Astrocyte (in vitro differentiated cells and primary cell): ENCODE measurements around the gene EPB41L4B. TPM values are rescaled to one million over a fixed set of nuclear protein-coding genes. Genes with fewer than 3 reads are reported as not detected.

Source experiments
- DNase-seq: peaks from one replicate; pipeline ENCODE4 v3.0.0-alpha.2; 2010; ENCODE audit warnings: low read depth
- FAIRE-seq: peaks from 2 replicates; lab custom pipeline; 2011; peaks lifted over from hg19 to GRCh38; lab: Jason Lieb, UNC
- H2AFZ ChIP-seq: 2 replicates; pipeline ENCODE4 v1.6.0; 2012; ENCODE audit warnings: low read depth, low read length, inconsistent platforms
- H3K27ac ChIP-seq: 2 replicates; pipeline ENCODE4 v1.5.1; 2011; ENCODE audit warnings: low read depth, low read length, inconsistent platforms
- H3K27me3 ChIP-seq: 2 replicates; pipeline ENCODE4 v1.6.0; 2011; ENCODE audit warnings: low read length, inconsistent platforms; ENCODE audit not compliant: insufficient read depth
- H3K36me3 ChIP-seq: 2 replicates; pipeline ENCODE4 v1.5.1; 2011; ENCODE audit warnings: low read length, inconsistent platforms; ENCODE audit not compliant: insufficient read depth
- H3K4me1 ChIP-seq: 2 replicates; pipeline ENCODE4 v1.5.1; 2011; ENCODE audit warnings: low read length, inconsistent platforms; ENCODE audit not compliant: insufficient read depth
- H3K4me2 ChIP-seq: 2 replicates; pipeline ENCODE4 v1.6.0; 2012; ENCODE audit warnings: low read length, inconsistent platforms
- H3K4me3 ChIP-seq: 2 replicates; pipeline ENCODE4 v1.5.1; 2011; ENCODE audit warnings: low read depth, mild to moderate bottlenecking, low read length, inconsistent platforms; ENCODE audit not compliant: insufficient read depth
- H3K79me2 ChIP-seq: 2 replicates; pipeline ENCODE4 v1.6.0; 2012; ENCODE audit warnings: mild to moderate bottlenecking, low read length, inconsistent platforms; ENCODE audit not compliant: insufficient read depth
- H3K9ac ChIP-seq: 2 replicates; pipeline ENCODE4 v1.6.0; 2012; ENCODE audit warnings: mild to moderate bottlenecking, low read length, inconsistent platforms
- H3K9me3 ChIP-seq: 2 replicates; pipeline ENCODE4 v1.5.1; 2012; ENCODE audit warnings: low read depth, mild to moderate bottlenecking, low read length, inconsistent platforms; ENCODE audit not compliant: insufficient read depth
- H4K20me1 ChIP-seq: 2 replicates; pipeline ENCODE4 v1.6.0; 2012; ENCODE audit warnings: low read length, inconsistent platforms; ENCODE audit not compliant: insufficient read depth
- H3K27ac Mint-ChIP-seq: one replicate; pipeline ENCODE4 v1.8.0; 2021; ENCODE audit warnings: mild to moderate bottlenecking, mixed read lengths; ENCODE audit not compliant: unreplicated experiment
- H3K27me3 Mint-ChIP-seq: one replicate; pipeline ENCODE4 v1.8.0; 2021; ENCODE audit warnings: low read depth, mixed read lengths; ENCODE audit not compliant: unreplicated experiment
- H3K36me3 Mint-ChIP-seq: one replicate; pipeline ENCODE4 v1.8.0; 2021; ENCODE audit warnings: low read depth, mixed read lengths; ENCODE audit not compliant: unreplicated experiment
- H3K4me1 Mint-ChIP-seq: one replicate; pipeline ENCODE4 v1.8.0; 2021; ENCODE audit warnings: low read depth, mixed read lengths; ENCODE audit not compliant: unreplicated experiment
- H3K4me3 Mint-ChIP-seq: one replicate; pipeline ENCODE4 v1.8.0; 2021; ENCODE audit warnings: mild to moderate bottlenecking, moderate library complexity, mixed read lengths; ENCODE audit not compliant: unreplicated experiment
- H3K9me3 Mint-ChIP-seq: one replicate; pipeline ENCODE4 v1.8.0; 2021; ENCODE audit warnings: mild to moderate bottlenecking, mixed read lengths; ENCODE audit not compliant: unreplicated experiment
- EZH2 ChIP-seq: IDR thresholded peaks from 2 replicates; pipeline ENCODE4 v1.6.1; 2012; ENCODE audit warnings: mild to moderate bottlenecking, low read length, inconsistent platforms; ENCODE audit not compliant: insufficient read depth
- total RNA-seq: library from RNA; stranded (reverse); gene quantifications from 2 replicates; pipeline ENCODE4 v1.2.1, GENCODE V29; 2021
- TF ChIP-seq, protein P1 (sequence below): IDR thresholded peaks from 2 replicates; pipeline ENCODE4 v1.5.1; 2011; ENCODE audit warnings: low read depth, mild to moderate bottlenecking, inconsistent platforms, low read length, moderate library complexity; ENCODE audit not compliant: insufficient read depth

EPB41L4B gene
- total RNA-seq, 1 donor from 2014 or later = 2.0 TPM

DNA sequence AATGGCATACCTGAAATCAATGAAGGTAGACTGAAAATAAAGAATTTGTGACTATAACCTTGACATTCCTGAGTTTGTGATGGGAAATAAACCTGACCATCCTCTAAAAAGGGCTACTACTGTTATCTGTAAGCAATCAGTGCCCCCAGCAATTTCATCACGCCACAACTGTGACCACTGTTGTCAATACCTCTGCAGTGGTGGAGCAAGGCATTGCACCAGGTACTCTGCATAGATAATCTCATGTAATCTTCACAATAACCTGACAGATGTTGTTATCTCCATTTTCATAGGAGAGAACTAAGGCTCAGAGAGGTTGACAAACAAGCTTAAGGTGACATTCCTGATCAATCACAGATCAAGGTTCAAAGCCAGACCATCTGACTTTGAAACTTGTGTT is 115.3 kb downstream of the EPB41L4B start:
- Histone ChIP-seq H4K20me1 (no peaks in the 10 kb centered on the region), H3K79me2 (no peaks in the 10 kb centered on the region), H3K27me3 (peaks cover 5% of the 10 kb centered on the region), H3K36me3 (no peaks in the 10 kb centered on the region), H3K4me2 (no peak overlapping the region), H3K4me3 (no peak overlapping the region), H3K9me3 (peaks cover 4% of the 10 kb centered on the region), H3K9ac (no peak overlapping the region), H2AFZ (no peak overlapping the region), H3K4me1 (no peaks in the 10 kb centered on the region), H3K27ac (no peak overlapping the region)
- no peak for TF ChIP-seq EZH2
- TF ChIP-seq, protein P1, sequence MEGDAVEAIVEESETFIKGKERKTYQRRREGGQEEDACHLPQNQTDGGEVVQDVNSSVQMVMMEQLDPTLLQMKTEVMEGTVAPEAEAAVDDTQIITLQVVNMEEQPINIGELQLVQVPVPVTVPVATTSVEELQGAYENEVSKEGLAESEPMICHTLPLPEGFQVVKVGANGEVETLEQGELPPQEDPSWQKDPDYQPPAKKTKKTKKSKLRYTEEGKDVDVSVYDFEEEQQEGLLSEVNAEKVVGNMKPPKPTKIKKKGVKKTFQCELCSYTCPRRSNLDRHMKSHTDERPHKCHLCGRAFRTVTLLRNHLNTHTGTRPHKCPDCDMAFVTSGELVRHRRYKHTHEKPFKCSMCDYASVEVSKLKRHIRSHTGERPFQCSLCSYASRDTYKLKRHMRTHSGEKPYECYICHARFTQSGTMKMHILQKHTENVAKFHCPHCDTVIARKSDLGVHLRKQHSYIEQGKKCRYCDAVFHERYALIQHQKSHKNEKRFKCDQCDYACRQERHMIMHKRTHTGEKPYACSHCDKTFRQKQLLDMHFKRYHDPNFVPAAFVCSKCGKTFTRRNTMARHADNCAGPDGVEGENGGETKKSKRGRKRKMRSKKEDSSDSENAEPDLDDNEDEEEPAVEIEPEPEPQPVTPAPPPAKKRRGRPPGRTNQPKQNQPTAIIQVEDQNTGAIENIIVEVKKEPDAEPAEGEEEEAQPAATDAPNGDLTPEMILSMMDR = no peak
- Mint-ChIP-seq H3K4me1 (no peaks in the 10 kb centered on the region), H3K27ac (no peak overlapping the region), H3K9me3 (no peaks in the 10 kb centered on the region), H3K4me3 (no peak overlapping the region), H3K36me3 (no peaks in the 10 kb centered on the region), H3K27me3 (peaks cover 16% of the 10 kb centered on the region)
- FAIRE-seq = no peak
- no peak for DNase-seq

DNA sequence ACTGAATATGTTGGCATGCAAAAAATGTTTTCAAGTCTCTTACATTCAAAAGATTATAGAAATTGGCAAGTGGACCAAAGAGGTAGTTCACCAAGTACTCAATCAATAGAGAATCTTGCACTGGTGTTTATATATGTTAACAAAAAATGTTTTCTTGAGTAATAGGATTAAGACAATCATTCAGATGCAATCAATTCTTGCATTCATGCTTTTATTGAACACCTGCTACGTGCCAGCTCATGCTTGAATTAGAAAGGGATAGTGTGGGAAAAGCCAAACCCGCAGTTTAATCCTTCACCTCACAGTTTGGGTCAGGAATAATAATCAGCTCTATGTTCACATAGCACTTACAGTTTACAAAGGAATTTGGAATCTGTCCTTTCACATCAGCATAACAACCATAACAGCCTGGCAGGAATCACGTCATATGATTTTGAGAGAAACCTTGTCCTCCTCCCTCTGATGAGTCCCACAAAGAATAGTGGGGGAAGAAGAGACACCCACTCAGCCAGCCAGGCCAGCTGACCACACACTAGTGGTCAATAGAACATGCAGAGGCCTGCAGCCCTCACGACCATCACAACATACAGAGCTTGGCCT is 117.0 kb downstream of the EPB41L4B start:
- Mint-ChIP-seq H3K9me3 (no peaks in the 10 kb centered on the region), H3K36me3 (no peaks in the 10 kb centered on the region), H3K27ac (no peak overlapping the region), H3K4me3 (no peak overlapping the region), H3K27me3 (peaks cover 16% of the 10 kb centered on the region), H3K4me1 (no peaks in the 10 kb centered on the region)
- H3K36me3 ChIP-seq = no peaks in the 10 kb centered on the region
- TF ChIP-seq, protein P1 = no peak
- no peak for TF ChIP-seq EZH2
- no peaks in the 10 kb centered on the region for H4K20me1 ChIP-seq
- peaks cover 4% of the 10 kb centered on the region for H3K9me3 ChIP-seq
- H3K4me1 ChIP-seq = no peaks in the 10 kb centered on the region
- H3K9ac ChIP-seq = no peak overlapping the region
- no peaks in the 10 kb centered on the region for H3K79me2 ChIP-seq
- peaks cover 15% of the 10 kb centered on the region for H3K27me3 ChIP-seq
- no peak overlapping the region for H3K4me3 ChIP-seq
- FAIRE-seq = no peak
- DNase-seq = no peak
- no peak overlapping the region for H3K4me2 ChIP-seq
- H3K27ac ChIP-seq = no peak overlapping the region
- H2AFZ ChIP-seq = no peak overlapping the region

DNA sequence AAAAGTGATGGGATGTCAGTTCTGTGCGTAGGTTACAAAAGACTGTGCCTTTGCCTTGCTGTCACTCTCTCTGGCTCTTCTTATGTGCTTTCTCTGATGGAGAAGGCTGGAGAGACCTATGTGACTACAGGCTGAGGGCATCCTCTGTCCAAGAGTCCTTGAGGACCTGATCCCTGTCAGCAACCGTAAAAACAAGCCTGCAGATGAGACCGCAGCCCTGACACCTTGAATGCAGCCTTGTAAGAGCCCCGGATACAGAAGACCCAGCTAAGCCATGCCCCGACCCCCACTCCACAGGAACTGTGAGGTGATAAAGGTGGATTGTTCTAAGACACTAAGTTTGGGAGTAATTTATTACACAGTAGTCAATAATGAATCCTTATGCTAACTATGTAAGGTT is 121.2 kb downstream of the EPB41L4B start:
- H3K4me1 ChIP-seq = no peaks in the 10 kb centered on the region
- Mint-ChIP-seq H3K4me1 (no peaks in the 10 kb centered on the region), H3K9me3 (no peaks in the 10 kb centered on the region), H3K27ac (no peak overlapping the region), H3K4me3 (no peak overlapping the region), H3K36me3 (no peaks in the 10 kb centered on the region), H3K27me3 (peaks cover 13% of the 10 kb centered on the region)
- peaks cover 20% of the 10 kb centered on the region for H3K27me3 ChIP-seq
- no peak overlapping the region for H3K9ac ChIP-seq
- H3K79me2 ChIP-seq = no peaks in the 10 kb centered on the region
- TF ChIP-seq, protein P1 = no peak
- no peak for TF ChIP-seq EZH2
- DNase-seq (no peak), FAIRE-seq (no peak)
- H3K9me3 ChIP-seq = no peaks in the 10 kb centered on the region
- no peak overlapping the region for H3K27ac ChIP-seq
- H4K20me1 ChIP-seq = no peaks in the 10 kb centered on the region
- no peaks in the 10 kb centered on the region for H3K36me3 ChIP-seq
- no peak overlapping the region for H3K4me3 ChIP-seq
- no peak overlapping the region for H2AFZ ChIP-seq
- no peak overlapping the region for H3K4me2 ChIP-seq
